ENCODE results near the gene EFNA2. TPM values are rescaled to one million over a fixed set of nuclear protein-coding genes. Genes with fewer than 3 reads are reported as not detected.

The EFNA2 gene
- total RNA-seq, 2 experiments from 2014 or later, result not detected

GRCh38 chr19:1336079-1336684 is 50.5 kb downstream of the EFNA2 start:
- Histone ChIP-seq H3K9me3 (ENCODE audit: control insufficient read depth in 1 of 2, insufficient read depth in 1 of 2, low read length in 2 of 2) (no peaks in the 10 kb centered on the region), H3K27me3 (ENCODE audit: control insufficient read depth in 1 of 2, insufficient read depth in 2 of 2, low read length in 2 of 2) (peaks cover 0 to 3% of the 10 kb centered on the region in 2 experiments), H3K36me3 (ENCODE audit: insufficient read depth, low read length) (no peaks in the 10 kb centered on the region), H3K27ac (ENCODE audit: low read depth in 1 of 2, low read length in 2 of 2) (no peak overlapping the region), H3K4me1 (ENCODE audit: insufficient read depth, low read length) (no peaks in the 10 kb centered on the region), H3K4me3 (ENCODE audit: low read length) (no peak overlapping the region)
- ChIA-PET POLR2A (no interaction called here), CTCF (no interaction called here)
- no peak overlapping the region for H3K4me3 Mint-ChIP-seq
- no peaks in the 10 kb centered on the region for H3K4me1 Mint-ChIP-seq (ENCODE audit: low read depth)
- DNase-seq (no peak), ATAC-seq (ENCODE audit: poor library complexity) (no peak)
- H3K27me3 Mint-ChIP-seq, result peaks cover 4% of the 10 kb centered on the region
- intact Hi-C loops (cut with DNase I, micrococcal nuclease), result no loop called here
- no peaks in the 10 kb centered on the region for H3K9me3 Mint-ChIP-seq
- H3K27ac Mint-ChIP-seq, result no peak overlapping the region
- no peaks in the 10 kb centered on the region for H3K36me3 Mint-ChIP-seq (ENCODE audit: low read depth)
- TF ChIP-seq, protein P1, sequence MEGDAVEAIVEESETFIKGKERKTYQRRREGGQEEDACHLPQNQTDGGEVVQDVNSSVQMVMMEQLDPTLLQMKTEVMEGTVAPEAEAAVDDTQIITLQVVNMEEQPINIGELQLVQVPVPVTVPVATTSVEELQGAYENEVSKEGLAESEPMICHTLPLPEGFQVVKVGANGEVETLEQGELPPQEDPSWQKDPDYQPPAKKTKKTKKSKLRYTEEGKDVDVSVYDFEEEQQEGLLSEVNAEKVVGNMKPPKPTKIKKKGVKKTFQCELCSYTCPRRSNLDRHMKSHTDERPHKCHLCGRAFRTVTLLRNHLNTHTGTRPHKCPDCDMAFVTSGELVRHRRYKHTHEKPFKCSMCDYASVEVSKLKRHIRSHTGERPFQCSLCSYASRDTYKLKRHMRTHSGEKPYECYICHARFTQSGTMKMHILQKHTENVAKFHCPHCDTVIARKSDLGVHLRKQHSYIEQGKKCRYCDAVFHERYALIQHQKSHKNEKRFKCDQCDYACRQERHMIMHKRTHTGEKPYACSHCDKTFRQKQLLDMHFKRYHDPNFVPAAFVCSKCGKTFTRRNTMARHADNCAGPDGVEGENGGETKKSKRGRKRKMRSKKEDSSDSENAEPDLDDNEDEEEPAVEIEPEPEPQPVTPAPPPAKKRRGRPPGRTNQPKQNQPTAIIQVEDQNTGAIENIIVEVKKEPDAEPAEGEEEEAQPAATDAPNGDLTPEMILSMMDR (IDR thresholded peaks at IDR 0.05), result no peak

DNA sequence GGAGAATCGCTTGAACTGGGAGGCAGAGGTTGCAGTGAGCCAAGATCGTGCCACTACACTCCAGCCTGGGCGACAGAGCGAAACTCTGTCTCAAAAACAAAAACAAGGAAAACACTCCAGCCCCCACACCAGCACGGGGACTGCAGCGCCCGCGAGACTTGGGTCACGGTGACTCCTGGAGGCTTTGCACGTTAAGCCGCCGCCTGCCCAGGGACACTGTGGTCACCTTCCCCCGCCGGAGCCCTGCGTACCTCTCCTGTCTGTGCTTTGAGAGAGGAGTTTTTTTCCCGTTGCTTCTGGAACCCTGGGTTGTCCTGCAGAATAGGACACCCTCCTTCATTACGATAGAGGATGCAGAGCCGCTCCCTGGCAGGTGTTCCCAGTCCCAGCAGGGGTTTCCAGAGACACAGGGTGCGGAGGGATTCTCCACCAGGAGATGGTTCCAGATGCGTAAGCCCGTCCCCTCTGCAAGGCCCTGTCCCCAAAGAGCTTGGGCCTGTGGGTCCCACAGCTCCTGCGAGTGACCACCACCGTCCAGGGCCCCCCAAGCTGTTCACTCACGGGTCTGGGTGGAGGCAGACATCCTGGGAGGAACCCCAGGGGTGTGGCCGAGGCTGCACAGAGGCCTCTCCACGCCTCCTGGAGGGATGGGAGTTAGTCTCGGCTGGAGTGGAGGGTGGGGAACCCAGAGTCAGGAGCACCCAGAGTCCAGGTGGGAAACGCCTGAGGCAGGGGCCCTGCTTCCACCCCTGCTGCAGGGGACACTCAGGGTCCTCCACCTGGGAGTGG is 55.2 kb downstream of the EFNA2 start:
- TF ChIP-seq, protein P1 (IDR thresholded peaks at IDR 0.05), result no peak
- Mint-ChIP-seq H3K9me3 (no peaks in the 10 kb centered on the region), H3K27ac (no peak overlapping the region), H3K36me3 (ENCODE audit: low read depth) (no peaks in the 10 kb centered on the region), H3K4me3 (no peak overlapping the region), H3K27me3 (peaks cover 4% of the 10 kb centered on the region), H3K4me1 (ENCODE audit: low read depth) (peaks cover 6% of the 10 kb centered on the region)
- Histone ChIP-seq H3K9me3 (ENCODE audit: control insufficient read depth in 1 of 2, insufficient read depth in 1 of 2, low read length in 2 of 2) (no peaks in the 10 kb centered on the region), H3K4me3 (ENCODE audit: low read length) (no peak overlapping the region), H3K27me3 (ENCODE audit: control insufficient read depth in 1 of 2, insufficient read depth in 2 of 2, low read length in 2 of 2) (peaks cover 0 to 3% of the 10 kb centered on the region in 2 experiments), H3K36me3 (ENCODE audit: insufficient read depth, low read length) (no peaks in the 10 kb centered on the region), H3K27ac (ENCODE audit: low read depth in 1 of 2, low read length in 2 of 2) (no peak overlapping the region), H3K4me1 (ENCODE audit: insufficient read depth, low read length) (no peaks in the 10 kb centered on the region)
- no peak for ATAC-seq (ENCODE audit: poor library complexity)
- intact Hi-C loops (cut with DNase I, micrococcal nuclease), result no loop called here
- DNase-seq, result no peak
- CTCF ChIA-PET, result no interaction called here
- POLR2A ChIA-PET, result no interaction called here

- no peak overlapping the region for H3K27ac Mint-ChIP-seq
- H3K4me3 Mint-ChIP-seq, result no peak overlapping the region
- H3K9me3 Mint-ChIP-seq, result no peaks in the 10 kb centered on the region
- Histone ChIP-seq H3K27me3 (ENCODE audit: control insufficient read depth in 1 of 2, insufficient read depth in 2 of 2, low read length in 2 of 2) (peaks cover 0 to 3% of the 10 kb centered on the region in 2 experiments), H3K36me3 (ENCODE audit: insufficient read depth, low read length) (no peaks in the 10 kb centered on the region), H3K4me1 (ENCODE audit: insufficient read depth, low read length) (no peaks in the 10 kb centered on the region), H3K9me3 (ENCODE audit: control insufficient read depth in 1 of 2, insufficient read depth in 1 of 2, low read length in 2 of 2) (no peaks in the 10 kb centered on the region), H3K27ac (ENCODE audit: low read depth in 1 of 2, low read length in 2 of 2) (no peak overlapping the region), H3K4me3 (ENCODE audit: low read length) (no peak overlapping the region)
- ATAC-seq (ENCODE audit: poor library complexity) (no peak), DNase-seq (no peak)
- ChIA-PET POLR2A (no interaction called here), CTCF (no interaction called here)
- TF ChIP-seq, protein P1 (IDR thresholded peaks at IDR 0.05), result no peak
- peaks cover 2% of the 10 kb centered on the region for H3K27me3 Mint-ChIP-seq
- no peaks in the 10 kb centered on the region for H3K36me3 Mint-ChIP-seq (ENCODE audit: low read depth)
- intact Hi-C loops (cut with DNase I, micrococcal nuclease), result no loop called here
- peaks cover 6% of the 10 kb centered on the region for H3K4me1 Mint-ChIP-seq (ENCODE audit: low read depth)
Measured at GRCh38 chr19:1343041-1343440, 57.4 kb downstream of the EFNA2 start.
